T-helper 2 cell treated with Interferon-gamma antibody and Interleukin-4, amounts not matched to agents 100 ng/mL and 5 ng/mL, for 36 hours (primary cell): Measurements from ENCODE around the gene HLA-DMA. TPM values are rescaled to one million over a fixed set of nuclear protein-coding genes. Genes with fewer than 3 reads are reported as not detected.

Source experiments
- intact Hi-C: fragments of 100-400 bp; cut with micrococcal nuclease; formaldehyde crosslinking; loops from one replicate; pipeline ENCODE4 v1.15.1; 2023
- total RNA-seq: library from RNA; stranded (reverse); gene quantifications from 2 replicates; pipeline ENCODE4 v1.2.3, GENCODE V29; 2022

HLA-DMA gene
- total RNA-seq, 1 donor from 2014 or later, result 32.7 TPM

DNA sequence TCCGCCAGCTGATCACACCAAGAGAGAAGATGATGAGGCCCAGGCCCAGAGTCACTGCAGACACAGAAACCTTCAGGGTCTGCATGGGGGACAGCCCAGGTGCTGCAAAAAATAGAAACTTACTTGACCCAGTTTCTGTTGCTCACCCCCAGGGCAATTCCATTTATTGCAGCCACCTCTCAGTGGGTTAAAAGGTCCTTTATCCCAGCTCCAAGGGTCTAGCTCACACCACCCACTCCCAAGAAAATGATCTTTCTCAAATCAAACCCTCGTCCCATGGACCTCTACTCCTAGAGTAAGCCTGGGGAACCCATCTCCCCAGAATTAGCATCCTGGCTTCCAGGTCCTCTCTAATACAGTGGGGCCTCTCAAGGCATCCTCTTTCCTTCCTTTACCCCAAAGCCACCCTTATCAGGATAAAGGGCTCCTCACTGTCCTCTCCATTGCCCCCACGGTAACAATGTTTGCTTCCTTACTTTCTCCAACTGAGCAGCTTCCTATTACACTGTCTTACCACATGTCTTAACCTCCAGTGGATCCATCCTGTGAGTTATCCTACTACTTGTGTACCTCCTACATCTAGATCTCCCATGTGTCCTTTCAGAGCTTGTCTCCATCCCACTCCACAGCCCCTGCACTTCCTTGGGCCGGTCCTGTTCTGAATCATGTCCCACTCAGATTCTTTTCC lies 17.2 kb downstream of the HLA-DMA start:
- intact Hi-C loops, result no loop called here

DNA sequence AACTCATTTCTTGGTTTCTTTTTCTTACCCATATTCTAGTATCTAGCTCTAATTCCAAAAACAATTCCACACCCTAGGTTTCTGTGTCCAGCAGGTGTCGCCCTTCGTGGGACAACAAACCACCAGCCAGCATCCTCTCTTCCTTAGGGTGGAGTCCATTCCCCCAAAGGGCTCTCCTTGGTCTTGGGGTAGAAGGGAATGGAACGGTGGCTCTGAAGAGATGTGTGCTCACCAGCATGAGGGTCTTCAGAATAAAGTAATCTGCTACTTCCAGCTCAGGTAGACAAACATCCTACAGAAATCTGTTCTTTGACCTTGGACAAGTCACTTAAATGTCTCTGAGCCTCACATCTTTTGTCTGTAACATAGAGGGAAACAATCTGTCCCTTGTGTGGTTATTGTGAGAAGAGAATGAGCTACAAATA lies 19.2 kb downstream of the HLA-DMA start:
- intact Hi-C loops, result loop anchor here (1.0 to 5.0 kb wide), 3 partner anchors 19 to 51 kb away; partner anchors contain the start of genes BRD2 and HLA-DMA

GRCh38 chr6:32932132-32932868 lies 20.6 kb downstream of the HLA-DMA start:
- intact Hi-C loops, result loop anchor here (2.0 to 5.0 kb wide), 2 partner anchors 21 to 35 kb away; partner anchors contain the start of genes BRD2 and HLA-DMA

GRCh38 chr6:32931211-32931610 lies 21.7 kb downstream of the HLA-DMA start:
- intact Hi-C loops, result loop anchor here (5.0 kb wide), 1 partner anchor 36 kb away; the partner anchor contains the start of gene BRD2

DNA sequence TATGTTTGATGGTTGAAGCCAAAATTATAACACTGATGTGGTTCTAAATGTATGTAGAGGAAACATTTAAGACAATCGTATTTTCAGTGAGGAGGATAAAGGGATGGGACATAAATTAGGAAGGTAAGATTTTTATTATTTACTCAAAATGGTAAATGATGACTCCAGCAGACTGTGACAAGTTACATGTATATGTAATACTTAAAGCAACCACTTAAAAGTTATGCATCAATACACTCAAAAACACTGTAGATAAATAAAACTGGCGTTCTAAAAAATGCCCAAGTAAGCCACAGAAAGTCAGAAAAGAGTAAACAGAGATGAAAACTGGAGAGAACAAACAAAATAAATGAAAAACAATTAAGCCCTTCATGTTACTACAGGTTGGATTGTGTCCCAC lies 30.8 kb downstream of the HLA-DMA start:
- intact Hi-C loops, result no loop called here

DNA sequence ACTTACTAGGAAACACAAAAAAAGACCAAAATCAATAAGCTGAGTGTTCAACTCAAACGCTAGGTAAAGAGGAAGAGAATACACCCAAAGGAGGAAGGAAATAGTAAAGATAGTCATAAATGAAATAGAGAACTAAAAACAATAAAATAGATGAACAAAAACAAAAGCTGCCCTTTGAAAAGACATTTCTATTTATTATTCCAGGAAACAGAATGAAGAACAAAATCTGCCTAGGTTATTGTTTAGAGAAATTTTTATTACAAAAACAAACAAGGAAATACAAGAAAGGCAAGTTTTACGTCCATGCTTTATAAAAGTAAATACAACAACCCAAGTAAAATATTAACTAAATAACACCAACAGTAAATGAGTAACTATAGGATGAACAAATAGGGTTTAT lies 32.2 kb downstream of the HLA-DMA start:
- intact Hi-C loops, result no loop called here

DNA sequence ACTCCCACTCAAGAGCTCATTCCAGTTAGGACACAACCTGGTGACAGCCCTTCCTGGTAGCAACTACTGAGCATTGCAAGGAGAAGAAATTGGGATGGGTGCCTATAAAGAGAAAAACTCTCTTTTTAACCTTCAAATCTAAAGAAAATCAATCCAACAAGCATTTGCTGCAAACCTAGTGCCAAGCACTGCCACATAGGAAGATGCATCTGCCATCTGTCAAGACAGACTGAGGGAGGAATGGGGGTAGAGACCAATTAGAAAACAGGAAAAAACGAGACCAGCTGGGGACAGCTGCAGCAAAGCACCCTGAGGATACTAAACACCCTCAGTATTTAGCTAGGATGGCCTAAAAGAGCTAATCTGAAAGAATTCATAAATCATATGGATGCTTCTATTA lies 39.9 kb downstream of the HLA-DMA start:
- intact Hi-C loops, result no loop called here

- intact Hi-C loops, result no loop called here
These were observed 44.0 kb downstream of the HLA-DMA start for GRCh38 chr6:32908897-32909296.

- intact Hi-C loops, result no loop called here
These were observed 46.4 kb downstream of the HLA-DMA start for GRCh38 chr6:32906539-32906938.

DNA sequence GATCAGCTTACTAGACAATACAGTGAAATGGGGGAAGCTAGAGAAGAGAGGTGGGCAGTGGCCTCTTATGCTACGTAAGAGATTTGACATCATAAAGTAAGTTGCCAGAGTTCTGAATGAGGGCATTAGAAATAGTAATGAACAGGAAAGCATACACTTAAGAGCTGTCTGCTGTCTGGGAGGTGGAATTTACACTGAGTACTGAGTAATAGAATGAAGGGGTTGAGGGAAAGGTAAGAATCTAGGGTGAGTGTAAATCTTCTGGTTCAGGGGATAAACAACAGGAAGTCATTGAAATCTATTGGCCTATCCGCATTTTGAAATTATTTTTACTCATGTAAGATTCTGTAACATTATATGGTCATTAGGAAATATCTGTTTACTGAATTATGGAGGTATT lies 47.8 kb downstream of the HLA-DMA start:
- intact Hi-C loops, result no loop called here

DNA sequence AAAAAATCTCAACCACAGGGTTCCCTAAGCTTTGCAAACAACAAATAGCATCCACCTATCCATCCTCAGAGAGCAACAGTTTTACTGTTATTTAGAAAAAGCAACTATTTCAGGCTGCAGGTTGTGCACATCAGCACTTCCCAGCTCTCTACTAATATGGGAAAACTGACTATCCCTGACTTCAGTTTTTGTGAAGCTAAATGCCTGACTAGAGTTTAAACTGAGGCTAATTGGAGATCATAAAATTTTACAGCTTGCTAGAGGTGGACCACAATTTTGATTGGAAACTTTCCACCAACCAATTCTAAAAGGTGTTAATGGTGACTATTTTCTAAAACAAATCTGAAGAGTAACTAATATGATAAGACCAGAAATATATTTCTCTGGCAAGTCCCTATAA lies 48.9 kb downstream of the HLA-DMA start:
- intact Hi-C loops, result no loop called here

Other genes starting within 250 kb of the HLA-DMA start
- 3.8 and 4.3 TPM in 2 replicates for gene HLA-DQA2, start 211.7 kb downstream of the HLA-DMA start, total RNA-seq
- gene HLA-DQB2, start 189.6 kb downstream of the HLA-DMA start, total RNA-seq, result 1.4 and 1.5 TPM in 2 replicates
- 6.5 and 6.9 TPM in 2 replicates for gene HLA-DOB, start 136.1 kb downstream of the HLA-DMA start, total RNA-seq
- gene TAP2, start 114.4 kb downstream of the HLA-DMA start, total RNA-seq, result 171 and 207 TPM in 2 replicates
- gene PSMB8, start 109.0 kb downstream of the HLA-DMA start, total RNA-seq, result 448 and 470 TPM in 2 replicates
- 416 and 426 TPM in 2 replicates for gene TAP1, start 99.4 kb downstream of the HLA-DMA start, total RNA-seq
- 413 and 416 TPM in 2 replicates for gene PSMB9, start 98.9 kb downstream of the HLA-DMA start, total RNA-seq
- gene HLA-DMB, start 12.1 kb downstream of the HLA-DMA start, total RNA-seq, result 8.5 and 9.0 TPM in 2 replicates
- 331 and 342 TPM in 2 replicates for gene BRD2, start 15.5 kb upstream of the HLA-DMA start, total RNA-seq
- 1.7 and 2.5 TPM in 2 replicates for gene HLA-DOA, start 56.5 kb upstream of the HLA-DMA start, total RNA-seq
- 119 and 125 TPM in 2 replicates for gene HLA-DPA1, start 120.6 kb upstream of the HLA-DMA start, total RNA-seq
- gene HLA-DPB1, start 122.9 kb upstream of the HLA-DMA start, total RNA-seq, result 49.5 and 51.7 TPM in 2 replicates
- 0.59 and 0.77 TPM in 2 replicates for gene COL11A2, start 239.4 kb upstream of the HLA-DMA start, total RNA-seq
- 41.5 and 41.9 TPM in 2 replicates for gene RXRB, start 247.6 kb upstream of the HLA-DMA start, total RNA-seq
- 55.9 and 59.9 TPM in 2 replicates for gene SLC39A7, start 247.8 kb upstream of the HLA-DMA start, total RNA-seq